ENCODE data around the gene TMEM126A.
"Not testable (repeated sequence)": the region's sequence is repeated elsewhere in the genome, so short reads cannot be mapped to it uniquely, and the experiment has no call there.

- TF ChIP-seq, protein P1, sequence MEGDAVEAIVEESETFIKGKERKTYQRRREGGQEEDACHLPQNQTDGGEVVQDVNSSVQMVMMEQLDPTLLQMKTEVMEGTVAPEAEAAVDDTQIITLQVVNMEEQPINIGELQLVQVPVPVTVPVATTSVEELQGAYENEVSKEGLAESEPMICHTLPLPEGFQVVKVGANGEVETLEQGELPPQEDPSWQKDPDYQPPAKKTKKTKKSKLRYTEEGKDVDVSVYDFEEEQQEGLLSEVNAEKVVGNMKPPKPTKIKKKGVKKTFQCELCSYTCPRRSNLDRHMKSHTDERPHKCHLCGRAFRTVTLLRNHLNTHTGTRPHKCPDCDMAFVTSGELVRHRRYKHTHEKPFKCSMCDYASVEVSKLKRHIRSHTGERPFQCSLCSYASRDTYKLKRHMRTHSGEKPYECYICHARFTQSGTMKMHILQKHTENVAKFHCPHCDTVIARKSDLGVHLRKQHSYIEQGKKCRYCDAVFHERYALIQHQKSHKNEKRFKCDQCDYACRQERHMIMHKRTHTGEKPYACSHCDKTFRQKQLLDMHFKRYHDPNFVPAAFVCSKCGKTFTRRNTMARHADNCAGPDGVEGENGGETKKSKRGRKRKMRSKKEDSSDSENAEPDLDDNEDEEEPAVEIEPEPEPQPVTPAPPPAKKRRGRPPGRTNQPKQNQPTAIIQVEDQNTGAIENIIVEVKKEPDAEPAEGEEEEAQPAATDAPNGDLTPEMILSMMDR (IDR thresholded peaks at IDR 0.05) = not testable (repeated sequence)
- not testable (repeated sequence) for TF ChIP-seq POLR2A (IDR thresholded peaks at IDR 0.05)
These were observed 36.1 kb upstream of the TMEM126A start for GRCh38 chr11:85611643-85612042.

Measured in body of pancreas (tissue), 4 donors.